ENCODE measurements around the gene PPM1K. TPM values are rescaled to one million over a fixed set of nuclear protein-coding genes. Genes with fewer than 3 reads are reported as not detected.

The PPM1K gene
- total RNA-seq, 1 experiment from 2014 or later, result 10.4 TPM

- Histone ChIP-seq H2BK20ac (ENCODE audit: low read depth, low read length, poor library complexity, severe bottlenecking) (no peak overlapping the region), H4K91ac (ENCODE audit: insufficient read length, low read depth, low read length) (no peak overlapping the region), H3K14ac (ENCODE audit: insufficient read depth, low read length) (no peak overlapping the region), H3K9ac (ENCODE audit: extremely low read depth, insufficient read length, low read length) (no peak overlapping the region), H4K8ac (replicated peaks; ENCODE audit: insufficient read length, low read depth, low read length) (no peak overlapping the region), H3K18ac (ENCODE audit: insufficient read length, low read depth, low read length) (no peak overlapping the region), H3K9me3 (ENCODE audit: control insufficient read depth, low read depth, low read length) (no peaks in the 10 kb centered on the region), H3K27me3 (ENCODE audit: insufficient read depth, low read length) (no peaks in the 10 kb centered on the region), H4K20me1 (ENCODE audit: control insufficient read depth, insufficient read depth, insufficient read length) (no peaks in the 10 kb centered on the region), H3K23me2 (ENCODE audit: insufficient read length, low read depth, low read length, poor library complexity, severe bottlenecking) (no peaks in the 10 kb centered on the region), H2BK5ac (ENCODE audit: insufficient read length, low read length) (no peak overlapping the region), H3K27ac (ENCODE audit: insufficient read length, low read depth, low read length) (no peak overlapping the region), H3K4me1 (ENCODE audit: insufficient read depth, low read length) (no peaks in the 10 kb centered on the region), H3K23ac (ENCODE audit: insufficient read length, low read depth, low read length) (no peak overlapping the region), H2AFZ (ENCODE audit: low read length) (no peak overlapping the region), H3K56ac (ENCODE audit: insufficient read length, low read depth, low read length) (no peak overlapping the region), H2BK15ac (ENCODE audit: low read depth, low read length) (no peak overlapping the region), H2BK120ac (ENCODE audit: low read depth, low read length, poor library complexity, severe bottlenecking) (no peak overlapping the region), H3K79me2 (ENCODE audit: insufficient read depth, low read length) (no peaks in the 10 kb centered on the region), H3T11ph (ENCODE audit: low read length) (no peak overlapping the region), H2AK5ac (ENCODE audit: insufficient read length, low read length) (no peak overlapping the region), H3K79me1 (ENCODE audit: insufficient read depth, low read depth, low read length, poor library complexity, severe bottlenecking) (no peaks in the 10 kb centered on the region), H3K4me2 (ENCODE audit: insufficient read depth, insufficient read length, low read length) (no peak overlapping the region), H3K4ac (ENCODE audit: low read depth, low read length) (no peak overlapping the region), H2BK12ac (ENCODE audit: insufficient read length, low read depth, low read length) (no peak overlapping the region), H4K5ac (ENCODE audit: insufficient read length, low read depth, low read length) (no peak overlapping the region)
- Mint-ChIP-seq H3K27me3 (ENCODE audit: low read depth) (no peaks in the 10 kb centered on the region; the same call in 1 of the 2 replicates), H3K4me3 (no peak overlapping the region), H3K36me3 (ENCODE audit: insufficient read depth in 1 of 3, low read depth in 3 of 3) (peaks cover 5 to 9% (median 7%) of the 10 kb centered on the region in 3 experiments; a peak in 5 of 7 replicates), H3K9me3 (peaks cover 6 to 13% of the 10 kb centered on the region in 2 experiments; a peak in 4 of 5 replicates), H3K27ac (no peak overlapping the region), H3K4me1 (0 out of 4 replicates have a peak, but pooled peaks cover 3% of the 10 kb centered on the region in 2 experiments)
- DNase-seq, result no peak
- WGBS (ENCODE audit: extremely low coverage, insufficient read length, low lambda C conversion rate), result no CpG with 5 or more reads among the region's 5 CpGs
- TF ChIP-seq, protein P1, sequence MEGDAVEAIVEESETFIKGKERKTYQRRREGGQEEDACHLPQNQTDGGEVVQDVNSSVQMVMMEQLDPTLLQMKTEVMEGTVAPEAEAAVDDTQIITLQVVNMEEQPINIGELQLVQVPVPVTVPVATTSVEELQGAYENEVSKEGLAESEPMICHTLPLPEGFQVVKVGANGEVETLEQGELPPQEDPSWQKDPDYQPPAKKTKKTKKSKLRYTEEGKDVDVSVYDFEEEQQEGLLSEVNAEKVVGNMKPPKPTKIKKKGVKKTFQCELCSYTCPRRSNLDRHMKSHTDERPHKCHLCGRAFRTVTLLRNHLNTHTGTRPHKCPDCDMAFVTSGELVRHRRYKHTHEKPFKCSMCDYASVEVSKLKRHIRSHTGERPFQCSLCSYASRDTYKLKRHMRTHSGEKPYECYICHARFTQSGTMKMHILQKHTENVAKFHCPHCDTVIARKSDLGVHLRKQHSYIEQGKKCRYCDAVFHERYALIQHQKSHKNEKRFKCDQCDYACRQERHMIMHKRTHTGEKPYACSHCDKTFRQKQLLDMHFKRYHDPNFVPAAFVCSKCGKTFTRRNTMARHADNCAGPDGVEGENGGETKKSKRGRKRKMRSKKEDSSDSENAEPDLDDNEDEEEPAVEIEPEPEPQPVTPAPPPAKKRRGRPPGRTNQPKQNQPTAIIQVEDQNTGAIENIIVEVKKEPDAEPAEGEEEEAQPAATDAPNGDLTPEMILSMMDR (conservative IDR thresholded peaks at IDR 0.05), result peak; percentile 84
Measured at GRCh38 chr4:88219099-88219498, 65.3 kb downstream of the PPM1K start.

Measured in H9 (cell line).